ENCODE data around the gene GUCD1. TPM values are rescaled to one million over a fixed set of nuclear protein-coding genes. Genes with fewer than 3 reads are reported as not detected.
"Not testable (repeated sequence)": the region's sequence is repeated elsewhere in the genome, so short reads cannot be mapped to it uniquely, and the experiment has no call there.

GUCD1 gene
- total RNA-seq, result 100 to 1,000 TPM; 109 to 124 TPM

- peak within 1 kb of the TSS; percentile 95 for H3K4me3 Mint-ChIP-seq
- ChIA-PET POLR2A (interaction anchor here (0.5 to 1.9 kb wide), 7 partner anchors 10 to 1317 kb away, joined by 3 to 6 read pairs (median 3); no protein-coding TSS in a partner anchor), CTCF (no interaction called here)
- DNase-seq, result peak; percentile 53
- H3K4me1 Mint-ChIP-seq, result peaks cover 50% of the 10 kb centered on the region
- H3K36me3 Mint-ChIP-seq (ENCODE audit: low read depth), result peaks cover 40% of the 10 kb centered on the region
- intact Hi-C loops (cut with DNase I, micrococcal nuclease), result loop anchor here (1.0 to 10.0 kb wide), 16 partner anchors 29 to 768 kb away; partner anchors contain the start of genes MIF (in 2 of the 2), CABIN1 (in 1 of the 2), GGT1 (in 1 of the 2) and SGSM1 (in 1 of the 2)
- no peaks in the 10 kb centered on the region for H3K27me3 Mint-ChIP-seq
- H3K27ac Mint-ChIP-seq, result peak within 1 kb of the TSS; percentile 99
- no peaks in the 10 kb centered on the region for H3K9me3 Mint-ChIP-seq (ENCODE audit: low read depth)
- ATAC-seq, result no peak
Measured at GRCh38 chr22:24554313-24555164, at the start of gene GUCD1. TSS of gene GUCD1 (minus strand) at chr22:24555138. CDS start at chr22:24554991, 147 bp downstream.

- peak overlapping the region; percentile 22 for H3K4me3 Mint-ChIP-seq
- CTCF ChIA-PET; H3K9me3 Mint-ChIP-seq (ENCODE audit: low read depth); H3K27me3 Mint-ChIP-seq; H3K36me3 Mint-ChIP-seq (ENCODE audit: low read depth): not testable (repeated sequence)
- POLR2A ChIA-PET, result interaction anchor here (0.5 kb wide), 1 partner anchor 186 kb away, joined by 3 read pairs; no protein-coding TSS in a partner anchor
- ATAC-seq (peak; percentile 46), DNase-seq (peak; percentile 55)
- H3K27ac Mint-ChIP-seq, result peak overlapping the region; percentile 85
- peaks cover 19% of the 10 kb centered on the region for H3K4me1 Mint-ChIP-seq
- intact Hi-C loops (cut with DNase I, micrococcal nuclease), result loop anchor here in 1 of 2 experiments (5.0 kb wide), 1 partner anchor 47 kb away; the partner anchor contains the start of genes GUCD1 and SNRPD3
Measured at GRCh38 chr22:24603770-24604629, 49.1 kb upstream of the GUCD1 start.

GRCh38 chr22:24602847-24603769 lies 48.2 kb upstream of the GUCD1 start, which contains the start of gene GGT1:
TSS of gene GGT1 (plus strand) at chr22:24603193. CDS start at chr22:24611082, 7,889 bp downstream.
- POLR2A ChIA-PET, result interaction anchor here (0.5 kb wide), 1 partner anchor 185 kb away, joined by 3 read pairs; no protein-coding TSS in a partner anchor
- H3K4me1 Mint-ChIP-seq, result peaks cover 19% of the 10 kb centered on the region
- H3K36me3 Mint-ChIP-seq (ENCODE audit: low read depth); CTCF ChIA-PET; H3K27me3 Mint-ChIP-seq; DNase-seq; ATAC-seq; H3K9me3 Mint-ChIP-seq (ENCODE audit: low read depth): not testable (repeated sequence)
- peak within 1 kb of the TSS; percentile 22 for H3K4me3 Mint-ChIP-seq
- H3K27ac Mint-ChIP-seq, result peak within 1 kb of the TSS; percentile 85
- intact Hi-C loops (cut with DNase I, micrococcal nuclease), result loop anchor here in 1 of 2 experiments (5.0 kb wide), 1 partner anchor 46 kb away; the partner anchor contains the start of genes GUCD1 and SNRPD3

GRCh38 chr22:24602105-24602749 lies 47.3 kb upstream of the GUCD1 start:
- CTCF ChIA-PET; POLR2A ChIA-PET; H3K9me3 Mint-ChIP-seq (ENCODE audit: low read depth); H3K4me3 Mint-ChIP-seq; ATAC-seq; H3K36me3 Mint-ChIP-seq (ENCODE audit: low read depth); DNase-seq; H3K27ac Mint-ChIP-seq; H3K27me3 Mint-ChIP-seq: not testable (repeated sequence)
- intact Hi-C loops (cut with DNase I, micrococcal nuclease), result loop anchor here in 1 of 2 experiments (5.0 kb wide), 1 partner anchor 45 kb away; the partner anchor contains the start of genes GUCD1 and SNRPD3
- peaks cover 15% of the 10 kb centered on the region for H3K4me1 Mint-ChIP-seq

GRCh38 chr22:24601217-24602104 lies 46.5 kb upstream of the GUCD1 start:
- Mint-ChIP-seq H3K4me1 (peaks cover 15% of the 10 kb centered on the region), H3K9me3 (ENCODE audit: low read depth) (no peaks in the 10 kb centered on the region), H3K36me3 (ENCODE audit: low read depth) (no peaks in the 10 kb centered on the region), H3K27me3 (no peaks in the 10 kb centered on the region), H3K27ac (no peak overlapping the region), H3K4me3 (no peak overlapping the region)
- intact Hi-C loops (cut with DNase I, micrococcal nuclease), result loop anchor here in 1 of 2 experiments (5.0 kb wide), 1 partner anchor 44 kb away; the partner anchor contains the start of genes GUCD1 and SNRPD3
- ChIA-PET POLR2A (no interaction called here), CTCF (no interaction called here)
- ATAC-seq, result no peak
- no peak for DNase-seq

GRCh38 chr22:24599958-24600715 lies 45.2 kb upstream of the GUCD1 start:
- DNase-seq; ATAC-seq; H3K27me3 Mint-ChIP-seq; CTCF ChIA-PET; H3K27ac Mint-ChIP-seq; H3K36me3 Mint-ChIP-seq (ENCODE audit: low read depth); H3K4me3 Mint-ChIP-seq; H3K9me3 Mint-ChIP-seq (ENCODE audit: low read depth): not testable (repeated sequence)
- POLR2A ChIA-PET, result interaction anchor here (0.6 kb wide), 1 partner anchor 902 kb away, joined by 5 read pairs; no protein-coding TSS in a partner anchor
- intact Hi-C loops (cut with DNase I, micrococcal nuclease), result loop anchor here in 1 of 2 experiments (5.0 kb wide), 1 partner anchor 43 kb away; the partner anchor contains the start of genes GUCD1 and SNRPD3
- peaks cover 15% of the 10 kb centered on the region for H3K4me1 Mint-ChIP-seq

GRCh38 chr22:24599514-24599913 lies 44.6 kb upstream of the GUCD1 start:
- no peak overlapping the region for H3K27ac Mint-ChIP-seq
- no peak overlapping the region for H3K4me3 Mint-ChIP-seq
- peaks cover 15% of the 10 kb centered on the region for H3K4me1 Mint-ChIP-seq
- CTCF ChIA-PET, result no interaction called here
- H3K27me3 Mint-ChIP-seq, result no peaks in the 10 kb centered on the region
- POLR2A ChIA-PET, result interaction anchor here (0.6 kb wide), 1 partner anchor 902 kb away, joined by 5 read pairs; no protein-coding TSS in a partner anchor
- ATAC-seq (no peak), DNase-seq (no peak)
- no peaks in the 10 kb centered on the region for H3K36me3 Mint-ChIP-seq (ENCODE audit: low read depth)
- H3K9me3 Mint-ChIP-seq (ENCODE audit: low read depth), result no peaks in the 10 kb centered on the region
- intact Hi-C loops (cut with DNase I, micrococcal nuclease), result no loop called here

GRCh38 chr22:24597076-24597475 lies 42.1 kb upstream of the GUCD1 start:
- not testable (repeated sequence) for ATAC-seq
- CTCF ChIA-PET, result interaction anchor here (1.5 kb wide), 1 partner anchor 25 kb away, joined by 3 read pairs; no protein-coding TSS in a partner anchor

GRCh38 chr22:24595863-24596262 lies 40.9 kb upstream of the GUCD1 start:
- Mint-ChIP-seq H3K4me1 (peaks cover 4% of the 10 kb centered on the region), H3K27me3 (peaks cover 5% of the 10 kb centered on the region), H3K4me3 (no peak overlapping the region), H3K36me3 (ENCODE audit: low read depth) (no peaks in the 10 kb centered on the region), H3K27ac (no peak overlapping the region), H3K9me3 (ENCODE audit: low read depth) (no peaks in the 10 kb centered on the region)
- intact Hi-C loops (cut with DNase I, micrococcal nuclease), result no loop called here
- no peak for DNase-seq
- ATAC-seq, result no peak
- ChIA-PET POLR2A (no interaction called here), CTCF (interaction anchor here (0.6 kb wide), 1 partner anchor 353 kb away, joined by 3 read pairs; no protein-coding TSS in a partner anchor)

More at GRCh38 chr22:24597076-24597475, 42.1 kb upstream of the GUCD1 start:
- H3K27me3 Mint-ChIP-seq; H3K27ac Mint-ChIP-seq; DNase-seq; H3K4me3 Mint-ChIP-seq; H3K4me1 Mint-ChIP-seq; H3K36me3 Mint-ChIP-seq (ENCODE audit: low read depth); intact Hi-C loops (cut with DNase I, micrococcal nuclease); H3K9me3 Mint-ChIP-seq (ENCODE audit: low read depth): not testable (repeated sequence)
- POLR2A ChIA-PET, result interaction anchor here (0.6 kb wide), 1 partner anchor 34 kb away, joined by 5 read pairs; no protein-coding TSS in a partner anchor

All from activated CD4-positive, alpha-beta T cell treated with anti-CD3 and anti-CD28 coated beads for 36 hours (primary cell).